Putamen (tissue), 1 donor: ENCODE measurements around the gene PICALM.

Experiments
- DNase-seq: peaks from one replicate; pipeline ENCODE4 v3.0.0-alpha.2; 2016; ENCODE audit warnings: low spot score

Gene PICALM

DNA sequence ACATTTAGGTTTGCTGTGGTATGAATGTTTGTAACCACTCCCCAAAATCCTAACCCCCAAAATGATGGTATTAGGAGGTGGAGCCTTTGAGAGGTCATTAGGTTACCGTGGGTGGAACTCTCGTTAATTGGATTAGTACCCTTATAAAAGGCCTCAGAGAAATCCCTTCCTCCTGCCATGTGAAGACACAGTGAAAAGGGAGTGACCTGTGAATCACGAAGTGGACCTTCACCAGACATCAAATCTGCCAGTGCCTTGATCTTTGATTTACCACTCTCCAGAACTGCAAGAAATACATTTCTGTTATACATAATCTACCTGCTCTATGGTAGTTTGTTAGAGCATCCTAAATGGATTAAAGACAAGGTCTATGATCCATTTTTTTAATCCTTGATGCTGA lies 12.6 kb upstream of the PICALM start:
- no peak for DNase-seq

DNA sequence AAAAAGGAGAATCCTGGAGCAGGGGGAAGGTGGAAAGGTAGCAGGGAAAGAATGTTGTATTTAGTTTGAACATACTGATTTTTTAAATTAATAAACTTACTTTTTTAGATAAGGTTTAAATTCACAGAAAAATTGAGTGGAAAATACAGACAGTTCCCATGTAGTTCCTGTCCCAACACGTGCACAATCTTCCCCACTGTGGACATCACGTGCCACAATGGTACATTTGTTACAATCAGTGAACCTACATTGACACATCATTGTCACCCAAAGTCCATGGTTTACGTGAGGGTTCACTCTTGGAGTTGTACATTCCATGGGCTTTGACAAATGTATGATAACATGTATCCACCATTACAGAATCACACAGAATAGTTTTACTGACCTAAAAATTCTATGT lies 10.5 kb upstream of the PICALM start:
- DNase-seq: no peak

DNA sequence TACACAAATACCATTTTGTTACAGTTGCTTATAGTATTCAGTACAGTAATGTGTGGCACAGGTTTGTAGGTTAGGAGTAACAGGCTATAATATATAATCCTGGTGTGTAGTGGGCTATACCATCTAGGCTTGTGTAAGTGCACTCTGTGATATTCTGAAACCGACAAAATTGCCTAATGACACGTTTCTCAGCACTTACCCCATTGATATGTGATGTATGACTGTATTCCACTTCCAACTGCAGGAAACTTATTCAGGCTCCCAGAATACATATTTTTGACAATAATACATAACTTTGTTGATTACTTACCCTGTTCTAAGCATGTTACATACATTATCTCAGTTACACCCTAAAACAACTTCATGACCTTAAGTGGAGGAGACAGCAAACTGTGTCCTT lies 5.1 kb upstream of the PICALM start:
- no peak for DNase-seq

DNA sequence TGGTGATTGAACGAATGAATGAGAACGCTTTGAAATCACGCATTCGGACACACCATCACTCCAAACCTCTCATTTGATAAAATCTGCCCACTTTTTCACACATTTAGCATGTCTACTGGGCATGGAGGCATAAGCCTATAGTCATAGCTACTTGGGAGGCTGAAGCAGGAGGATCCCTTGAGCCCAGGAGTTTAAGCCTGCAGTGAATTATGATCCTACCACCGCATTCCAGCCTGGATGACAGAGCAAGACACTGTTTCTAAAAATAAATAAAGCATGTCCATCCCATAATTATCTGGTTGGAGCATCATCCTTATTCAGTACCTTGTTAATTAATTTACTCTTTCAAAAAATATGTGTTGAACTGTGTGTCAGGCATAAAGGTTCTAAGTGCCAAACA lies 3.3 kb upstream of the PICALM start:
- DNase-seq: no peak

DNA sequence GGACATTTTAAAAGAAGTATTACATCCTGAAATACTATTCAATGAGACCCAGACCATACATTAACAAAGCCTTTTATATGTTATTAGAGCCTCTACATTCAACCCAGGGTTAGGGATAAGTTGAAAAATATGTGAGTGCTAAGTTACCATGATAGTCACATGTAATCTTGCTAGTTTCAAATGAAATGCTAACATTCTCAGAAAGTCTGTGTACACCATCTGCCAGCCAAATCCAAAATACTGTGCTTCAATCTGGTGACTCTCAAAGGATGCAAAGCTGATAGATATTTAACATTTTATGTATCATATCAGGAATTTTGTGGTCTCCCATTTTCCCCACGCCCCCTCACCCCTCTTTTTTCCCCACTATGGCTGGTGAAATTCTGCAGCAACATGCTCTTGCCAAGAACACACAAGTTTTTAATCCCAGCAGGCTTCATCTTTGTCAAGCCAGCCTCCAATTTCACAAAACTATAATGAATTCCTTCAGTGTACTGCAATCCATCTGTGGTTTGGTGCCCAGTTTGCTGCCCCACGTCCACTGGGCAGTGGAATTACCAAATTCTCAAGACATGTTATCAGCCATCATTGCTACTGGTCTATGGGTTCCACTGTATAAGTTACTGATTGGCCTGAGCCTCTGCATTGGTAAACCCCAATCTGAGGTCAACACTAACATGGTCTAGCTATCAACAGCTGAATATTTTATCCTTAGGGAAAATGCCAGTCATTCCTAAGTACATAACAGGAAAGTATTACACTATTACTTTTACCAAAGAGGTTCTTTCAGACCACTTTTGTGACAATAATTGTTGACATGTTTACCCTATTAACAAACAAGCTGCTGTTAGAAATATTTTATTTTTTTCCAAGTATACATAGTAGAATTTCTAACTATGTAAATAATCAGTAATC lies 1.5 kb upstream of the PICALM start:
- no peak for DNase-seq

DNA sequence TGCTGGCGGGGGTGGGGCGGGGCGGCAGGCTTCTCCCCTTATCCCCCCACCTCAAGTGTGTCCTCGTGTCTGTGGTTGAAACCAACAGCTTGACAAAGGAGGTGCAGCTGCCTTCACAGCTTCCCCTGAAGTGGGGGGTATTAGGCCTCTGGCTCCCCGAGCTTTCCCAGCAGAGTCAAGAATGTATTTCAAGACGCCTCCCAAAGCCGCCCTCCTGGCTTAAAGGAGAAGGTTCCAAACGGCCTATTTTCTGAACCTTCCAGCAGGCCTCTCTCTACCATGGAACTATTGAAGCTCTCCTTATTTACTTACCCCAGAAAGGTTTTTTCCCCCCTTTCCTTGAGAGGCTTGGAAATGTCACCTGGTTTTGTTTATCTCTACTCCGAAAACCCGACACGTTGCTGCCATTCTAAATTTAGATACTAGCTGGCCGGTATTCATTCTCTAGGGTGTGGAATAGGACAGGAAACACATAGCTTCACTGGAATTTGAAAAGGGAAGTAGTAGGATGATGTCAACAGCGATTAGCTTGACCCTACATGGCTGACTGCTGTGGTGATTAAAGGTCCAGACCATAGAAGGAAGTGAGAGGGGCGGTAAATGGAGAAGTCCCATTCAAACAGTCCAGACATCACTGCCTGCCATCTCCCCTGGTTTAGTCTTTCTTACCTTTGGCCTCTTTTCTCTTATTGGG lies 671 bp upstream of the PICALM start:
- DNase-seq: peak; percentile 65

DNA sequence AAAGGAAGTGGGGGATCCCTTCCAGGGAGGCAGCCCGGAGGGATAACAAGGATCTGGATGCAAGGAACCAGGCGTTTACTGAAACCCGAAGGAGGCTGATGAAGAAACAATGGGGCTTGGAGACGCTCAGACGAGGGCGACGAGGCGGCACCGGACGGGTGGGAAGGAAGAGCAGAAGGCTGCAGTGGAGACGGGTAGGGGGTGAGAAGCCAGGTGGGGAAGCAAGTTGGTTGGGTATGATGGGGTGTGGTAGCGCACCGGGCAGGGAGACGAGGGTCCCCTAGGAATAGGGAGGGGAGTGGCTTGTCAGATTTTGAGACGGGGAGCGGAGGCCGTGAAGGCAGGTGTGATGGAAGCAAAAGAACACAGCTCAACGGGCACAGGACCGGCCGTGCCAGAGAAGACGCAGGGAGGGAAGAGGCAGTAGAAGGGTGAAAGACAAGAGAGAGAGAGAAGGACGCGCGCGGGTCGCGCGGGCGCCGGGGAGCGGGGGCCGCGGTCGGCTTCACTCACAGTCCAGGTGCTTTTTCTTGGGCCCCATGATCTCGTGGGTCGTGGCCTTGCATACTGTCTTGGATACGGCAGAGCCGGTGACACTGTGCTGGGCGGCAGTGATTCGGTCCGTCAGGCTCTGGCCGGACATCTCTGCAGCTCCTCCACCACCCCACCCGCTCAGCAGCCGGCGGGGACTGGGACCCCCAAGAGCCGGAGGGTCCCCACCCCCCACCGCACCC lies 579 bp downstream of the PICALM start:
- DNase-seq: peak; percentile 44

DNA sequence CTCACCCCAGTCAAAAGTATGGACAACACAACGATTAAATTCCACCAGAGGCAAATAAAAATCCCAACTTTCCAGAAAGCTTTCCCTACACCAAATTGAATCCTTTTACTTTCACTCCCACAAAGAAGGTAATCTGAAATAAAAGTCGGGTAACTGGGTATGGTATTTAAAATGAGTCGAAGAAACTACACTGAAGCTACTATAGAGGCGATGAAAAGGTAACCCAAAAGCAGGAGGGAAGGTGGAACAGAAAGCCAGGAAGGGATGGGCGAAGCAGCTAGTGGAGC lies 1.1 kb downstream of the PICALM start:
- DNase-seq: peak; percentile 33

DNA sequence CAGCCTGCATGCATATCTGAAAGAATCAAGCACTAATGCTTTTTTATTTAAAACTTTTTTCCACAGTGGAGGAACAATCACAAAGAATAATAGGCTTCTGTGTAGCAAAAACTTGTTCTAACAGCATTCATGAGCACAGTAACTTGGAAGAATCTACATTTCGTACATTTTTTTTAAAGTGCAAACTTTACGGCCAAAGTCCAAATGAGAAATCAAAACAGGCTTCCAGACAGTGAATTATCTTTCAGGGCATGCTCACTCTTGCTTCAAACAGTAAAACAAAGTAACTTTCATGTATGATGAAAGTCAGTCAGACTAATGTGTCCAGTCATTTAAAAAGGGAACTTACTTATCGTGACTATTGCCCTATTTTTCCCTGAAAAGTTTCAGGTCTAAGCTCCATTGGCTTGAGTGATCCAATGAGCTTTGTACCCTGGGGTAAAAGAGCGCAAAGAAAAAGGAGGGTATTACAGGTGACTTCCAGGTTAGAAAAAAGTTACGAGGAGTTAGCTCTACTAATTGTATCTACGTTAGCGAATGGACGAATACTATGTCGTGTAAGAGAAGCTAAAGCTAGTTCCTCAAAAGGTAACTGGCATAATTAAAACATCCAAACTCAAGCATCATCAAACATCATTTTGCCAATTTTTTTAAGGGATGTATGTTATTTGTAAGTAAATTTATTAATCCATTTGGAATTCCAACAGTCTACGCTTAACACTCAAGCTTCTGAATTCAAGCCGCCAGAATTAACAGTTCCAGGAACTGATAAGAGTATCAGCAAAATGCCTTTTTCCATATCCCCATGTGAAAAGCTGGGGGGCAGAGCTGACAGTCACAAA lies 1.7 kb downstream of the PICALM start:
- DNase-seq: no peak

DNA sequence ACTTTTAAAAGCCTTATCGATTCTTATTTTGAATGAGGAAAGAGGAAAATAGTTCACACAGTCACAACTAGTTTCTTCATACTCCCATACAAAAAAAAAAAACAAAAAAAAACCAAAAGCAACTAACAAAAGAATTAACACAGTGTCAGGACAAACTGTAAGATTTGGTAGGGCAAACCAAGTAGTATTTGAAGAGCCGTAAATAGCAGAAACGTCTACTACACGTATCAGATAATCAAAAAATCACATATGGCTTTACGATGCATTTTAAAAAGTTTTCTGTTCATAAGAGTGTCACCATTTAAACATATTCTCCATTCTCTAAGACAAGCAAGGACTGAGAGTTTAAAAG lies 2.3 kb downstream of the PICALM start:
- no peak for DNase-seq

DNA sequence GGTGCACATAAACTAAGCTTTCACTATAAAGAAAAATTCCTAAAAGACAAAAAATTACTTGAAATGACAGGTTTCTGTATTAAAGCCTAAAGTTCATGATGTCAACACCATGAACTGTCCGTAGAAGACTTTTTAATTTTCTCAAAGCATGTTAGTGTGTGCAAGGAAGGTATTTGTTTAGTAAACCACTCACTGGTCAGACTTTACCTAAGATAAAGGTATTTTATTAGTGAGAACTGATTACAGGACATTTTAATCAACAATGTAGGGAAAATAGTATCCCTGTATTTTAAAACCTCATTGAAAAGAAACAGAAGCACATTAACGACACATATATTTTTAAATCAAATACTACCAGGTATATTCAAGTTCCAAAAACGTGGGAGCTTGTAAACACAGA lies 2.9 kb downstream of the PICALM start:
- DNase-seq: no peak

DNA sequence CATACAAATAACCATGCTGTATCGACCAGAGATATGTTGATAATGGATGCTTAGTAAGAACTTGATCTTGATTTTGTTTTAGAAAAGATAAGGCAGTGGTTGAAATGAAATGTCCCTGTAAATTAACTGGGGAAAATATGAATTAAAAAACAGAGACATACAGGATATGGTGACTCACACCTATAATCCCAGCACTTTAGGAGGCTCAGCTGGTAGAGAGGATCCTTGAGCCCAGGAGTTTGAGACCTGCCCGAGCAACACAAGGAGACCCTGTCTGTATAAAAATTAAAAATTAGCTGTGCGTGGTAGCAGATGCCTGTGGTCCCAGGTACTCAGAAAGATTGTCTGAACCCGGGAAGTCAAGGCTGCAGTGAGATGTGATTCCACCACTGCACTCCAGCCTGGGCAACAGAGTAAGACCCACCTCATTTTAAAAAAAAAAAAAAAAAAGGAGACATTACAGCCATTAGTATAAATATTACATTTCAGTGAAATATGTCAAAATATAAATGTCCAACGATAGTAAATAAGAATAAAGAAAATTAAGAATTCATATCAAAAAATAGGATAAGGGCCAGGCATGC lies 4.6 kb downstream of the PICALM start:
- DNase-seq: no peak

DNA sequence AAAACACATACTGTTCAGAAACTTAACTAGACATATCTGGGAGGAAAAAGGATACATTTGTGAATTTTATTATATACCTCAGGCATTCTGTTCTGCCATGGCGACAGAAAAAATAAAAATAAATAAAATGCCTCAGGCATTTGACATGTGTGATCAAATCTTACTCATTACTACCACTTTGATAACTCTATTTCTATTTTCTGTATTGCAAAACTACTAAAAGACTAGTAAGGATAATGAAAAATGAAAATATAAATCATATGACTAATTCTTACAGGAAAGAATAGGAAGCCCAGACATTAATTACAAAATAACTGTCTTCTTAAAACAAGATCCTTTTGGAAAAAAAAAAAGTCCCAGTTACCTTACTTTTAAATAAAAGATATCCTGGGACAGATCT lies 5.3 kb downstream of the PICALM start:
- no peak for DNase-seq

DNA sequence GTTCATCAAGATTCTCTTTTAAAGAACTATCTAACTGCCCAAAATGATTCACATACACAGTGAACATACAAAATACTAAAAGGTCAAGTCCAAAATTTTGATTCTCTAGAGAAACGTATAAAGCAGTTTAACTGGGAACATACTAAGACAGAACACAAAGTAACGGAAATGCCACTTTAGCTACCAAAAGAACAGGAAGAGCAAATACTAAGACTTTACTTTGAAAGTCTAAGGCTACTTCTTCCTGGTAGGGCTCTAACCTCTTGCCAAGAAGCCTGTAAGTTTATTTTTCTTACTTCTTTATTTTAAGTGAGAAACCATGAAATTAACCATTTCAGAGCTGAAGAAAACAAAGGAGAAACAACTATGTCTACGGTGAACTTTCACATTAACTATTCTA lies 6.2 kb downstream of the PICALM start:
- DNase-seq: no peak

DNA sequence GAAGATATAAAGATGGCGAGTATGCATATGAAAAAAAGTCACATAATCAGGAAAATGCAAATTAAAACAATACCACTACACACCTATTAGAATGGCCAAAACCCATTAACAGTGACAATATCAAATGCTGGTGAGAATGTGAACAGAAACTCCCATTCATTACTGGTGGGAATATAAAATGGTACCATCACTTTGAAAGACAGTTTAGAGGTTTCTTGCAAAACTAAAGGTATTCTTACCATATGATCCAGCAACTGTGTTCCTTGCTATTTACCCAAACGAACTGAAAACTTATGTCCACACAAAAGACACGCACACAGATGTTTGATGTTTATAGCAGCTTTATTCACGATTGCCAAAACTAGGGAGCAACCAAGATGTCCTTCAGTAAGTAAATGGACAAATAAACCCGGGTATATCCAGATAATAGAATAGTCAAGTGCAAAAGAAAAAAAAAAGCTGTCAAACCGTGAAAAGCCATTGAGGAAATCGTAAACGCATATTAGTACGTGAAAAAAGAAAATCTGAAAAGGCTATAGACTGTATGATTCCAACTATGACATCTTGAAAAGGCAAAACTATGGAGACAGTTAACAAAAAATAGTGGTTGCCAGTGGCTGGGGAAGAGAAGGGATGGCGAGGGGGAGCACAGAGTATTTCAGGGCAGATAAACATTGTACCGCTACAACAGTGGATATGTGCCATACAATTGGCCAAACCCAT lies 7.2 kb downstream of the PICALM start:
- no peak for DNase-seq

DNA sequence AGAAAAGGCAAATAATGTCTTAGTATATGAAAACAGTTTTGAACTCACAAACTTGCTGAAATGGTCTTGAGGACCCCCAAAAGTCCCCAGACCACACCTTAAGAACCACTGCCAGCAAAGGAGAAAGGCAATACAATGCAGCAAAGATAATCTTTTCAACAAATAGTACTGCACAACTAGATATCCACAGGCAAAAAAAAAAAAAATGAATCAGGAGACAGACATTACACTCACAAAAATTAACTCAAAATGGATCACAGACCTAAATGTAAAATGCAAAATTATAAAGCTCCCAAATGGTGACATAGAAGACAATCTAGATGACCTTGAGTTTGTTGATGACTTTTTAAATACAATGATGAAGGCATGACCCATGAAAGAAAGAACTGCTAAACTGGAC lies 8.3 kb downstream of the PICALM start:
- no peak for DNase-seq

DNA sequence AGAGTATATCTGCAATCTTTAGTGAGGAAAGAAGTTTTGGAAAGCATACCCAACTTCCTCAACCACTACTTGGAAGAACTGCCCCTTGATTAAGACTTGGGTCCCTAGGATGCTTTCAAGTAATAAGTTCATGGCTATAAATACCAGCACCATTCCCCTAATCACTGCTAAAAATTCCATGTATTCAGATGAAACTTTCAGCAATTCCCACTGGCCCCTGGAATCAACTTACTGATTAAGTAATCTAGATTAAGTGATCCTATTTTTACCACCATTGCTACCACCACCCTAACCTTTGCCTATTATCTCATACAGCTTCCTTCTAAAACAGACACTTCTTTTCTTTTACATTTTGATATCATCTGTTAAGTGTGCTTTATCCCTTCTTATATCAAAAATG lies 10.5 kb downstream of the PICALM start:
- no peak for DNase-seq

DNA sequence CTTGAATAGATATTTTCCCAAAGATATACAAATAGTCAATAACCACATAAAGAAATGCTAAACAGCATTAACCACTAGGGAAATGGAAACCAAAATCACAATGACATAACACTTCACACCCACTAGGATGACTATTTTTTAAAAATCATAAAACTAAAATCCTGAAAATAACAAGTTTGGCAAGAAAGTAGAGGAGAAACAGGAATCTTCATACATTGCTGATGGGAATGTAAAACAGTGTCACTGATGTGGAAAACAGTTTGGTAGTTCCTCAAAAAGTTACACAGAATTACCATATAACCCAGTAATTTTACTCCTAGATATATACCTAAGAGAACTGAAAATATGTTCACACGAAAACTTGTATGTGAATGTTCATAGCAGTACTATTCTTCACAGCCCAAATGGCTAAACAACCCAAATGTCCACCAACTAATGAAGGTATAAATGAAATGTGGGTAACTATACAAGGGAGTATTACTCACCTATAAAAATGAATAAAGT lies 12.5 kb downstream of the PICALM start:
- DNase-seq: no peak

DNA sequence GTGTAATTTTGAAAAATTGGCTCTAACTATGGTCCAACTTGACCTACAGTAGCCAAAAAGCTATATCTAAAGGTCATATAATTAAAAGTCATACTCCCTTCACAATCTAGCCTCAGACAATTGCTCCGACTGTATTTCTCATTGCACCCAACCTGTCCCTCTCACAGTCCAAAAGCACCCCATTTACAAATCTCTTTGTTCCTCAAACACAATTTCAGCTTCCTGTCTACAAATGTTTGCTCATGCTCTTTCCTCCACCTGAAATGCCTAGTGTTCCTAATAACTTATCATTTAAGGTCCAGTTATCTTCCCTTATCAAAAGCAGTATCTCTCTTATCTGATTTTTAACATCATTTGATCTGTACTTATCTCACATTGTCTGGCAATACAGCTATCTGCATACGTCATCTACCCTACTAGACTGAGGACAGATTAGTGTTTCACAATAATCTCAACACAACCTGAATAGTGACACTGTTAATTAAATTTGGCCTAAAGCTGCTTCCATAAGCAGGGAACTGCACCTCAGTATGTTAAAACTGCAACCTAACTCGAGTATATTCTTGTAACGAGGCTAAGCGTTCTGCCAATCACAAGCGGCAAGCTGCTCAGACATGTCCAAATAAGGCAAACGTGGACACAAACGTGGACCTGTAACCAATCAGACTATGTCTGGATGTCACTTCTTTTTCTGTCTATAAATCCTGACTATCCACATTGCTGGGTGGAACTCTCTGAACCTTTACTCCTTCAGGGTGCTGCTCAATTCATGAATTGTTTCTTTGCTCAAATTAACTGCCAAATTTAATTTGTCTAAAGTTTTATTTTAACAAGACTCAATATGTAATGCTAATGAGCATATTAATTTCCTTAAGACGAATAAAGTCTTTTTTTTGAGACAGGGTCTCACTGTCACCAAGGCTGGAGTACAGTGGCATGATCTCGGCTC lies 15.9 kb downstream of the PICALM start:
- no peak for DNase-seq

DNA sequence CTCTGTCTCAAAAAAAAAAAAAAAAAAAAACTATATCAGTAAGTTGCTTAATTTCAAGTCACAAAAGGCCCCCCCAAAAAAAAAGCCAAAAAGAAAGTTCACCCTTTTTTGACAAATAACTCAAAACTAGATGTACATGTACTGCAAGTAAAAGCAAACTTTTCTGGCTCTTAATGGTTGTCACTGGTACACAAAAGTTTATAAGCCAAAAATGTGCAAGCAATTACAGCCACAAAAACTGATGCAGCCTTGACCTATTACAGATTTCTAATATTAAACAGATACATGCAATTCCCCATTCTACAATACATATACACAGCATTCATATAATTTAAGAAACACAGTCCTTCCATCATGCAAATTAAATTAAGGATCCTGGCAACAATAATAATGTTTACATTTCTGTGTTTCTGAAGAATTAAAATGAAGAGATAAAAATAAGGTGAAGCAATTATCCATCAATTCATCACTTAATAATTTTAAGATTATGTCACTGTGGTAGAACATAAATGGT lies 18.6 kb downstream of the PICALM start:
- DNase-seq: no peak
